GM21529 (cell line): ENCODE results near the gene JAML.

ENCODE experiments used
- ATAC-seq: cut with Tn5 transposase; IDR thresholded peaks from one replicate; pipeline ENCODE4 v1.9.1; 2021; ENCODE audit not compliant: unreplicated experiment

JAML gene

GRCh38 chr11:118217575-118217974 lies 7.2 kb downstream of the JAML start:
- ATAC-seq: no peak

- ATAC-seq: peak; percentile 56
Measured at GRCh38 chr11:118216621-118217481, 8.0 kb downstream of the JAML start.

- ATAC-seq: no peak
Measured at GRCh38 chr11:118215765-118216164, 9.0 kb downstream of the JAML start.

GRCh38 chr11:118215262-118215661 lies 9.5 kb downstream of the JAML start:
- no peak for ATAC-seq

GRCh38 chr11:118214210-118214914 lies 10.4 kb downstream of the JAML start:
- ATAC-seq: peak; percentile 48

- ATAC-seq: no peak
Measured at GRCh38 chr11:118213781-118214180, 11.0 kb downstream of the JAML start.

GRCh38 chr11:118213201-118213600 lies 11.6 kb downstream of the JAML start:
- ATAC-seq: no peak

GRCh38 chr11:118212781-118213191 lies 12.0 kb downstream of the JAML start:
- ATAC-seq: no peak

- no peak for ATAC-seq
Measured at GRCh38 chr11:118212131-118212725, 12.6 kb downstream of the JAML start.

- ATAC-seq: no peak
Measured at GRCh38 chr11:118211006-118211405, 13.8 kb downstream of the JAML start.

DNA sequence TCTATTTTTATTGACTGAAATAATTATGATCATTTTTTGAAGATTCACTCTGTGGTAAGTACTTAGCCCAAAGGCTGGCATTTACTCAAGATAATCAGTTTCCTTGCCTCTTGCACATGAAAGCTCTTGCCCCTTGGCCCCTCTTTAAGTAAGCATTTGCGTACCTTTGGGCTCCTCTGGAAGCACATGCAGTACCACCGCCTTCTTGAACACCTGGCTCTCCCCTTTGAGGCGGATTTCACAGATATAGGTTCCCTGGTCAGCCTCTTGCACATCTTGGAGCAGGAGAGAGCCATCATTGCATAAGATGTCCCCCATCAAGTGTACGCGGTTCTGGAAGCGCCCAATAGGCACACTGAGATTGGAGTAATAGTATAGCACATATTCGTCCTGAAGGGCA lies 14.5 kb downstream of the JAML start:
- ATAC-seq: no peak

DNA sequence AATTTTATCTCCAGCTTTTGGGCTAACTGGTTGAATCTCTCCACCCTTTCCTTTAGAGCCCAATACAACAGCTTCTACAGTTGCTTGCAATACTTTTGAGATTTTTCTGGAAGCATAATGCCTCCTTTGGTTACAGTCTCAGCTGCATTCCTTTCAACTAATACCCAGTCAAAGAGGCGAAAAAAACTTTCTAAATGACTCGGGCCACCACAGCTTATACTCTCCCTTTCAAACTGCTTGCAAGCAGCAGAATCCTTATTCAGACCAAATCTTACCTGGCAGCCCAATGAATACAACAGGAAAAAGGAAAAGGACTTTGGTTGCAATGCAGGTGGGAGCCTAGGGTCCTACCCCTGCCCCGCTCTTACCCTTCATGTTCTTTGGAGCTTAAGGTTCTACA lies 15.8 kb downstream of the JAML start:
- no peak for ATAC-seq

- no peak for ATAC-seq
Measured at GRCh38 chr11:118207079-118207478, 17.7 kb downstream of the JAML start.

GRCh38 chr11:118206391-118207031 lies 18.3 kb downstream of the JAML start:
- no peak for ATAC-seq

DNA sequence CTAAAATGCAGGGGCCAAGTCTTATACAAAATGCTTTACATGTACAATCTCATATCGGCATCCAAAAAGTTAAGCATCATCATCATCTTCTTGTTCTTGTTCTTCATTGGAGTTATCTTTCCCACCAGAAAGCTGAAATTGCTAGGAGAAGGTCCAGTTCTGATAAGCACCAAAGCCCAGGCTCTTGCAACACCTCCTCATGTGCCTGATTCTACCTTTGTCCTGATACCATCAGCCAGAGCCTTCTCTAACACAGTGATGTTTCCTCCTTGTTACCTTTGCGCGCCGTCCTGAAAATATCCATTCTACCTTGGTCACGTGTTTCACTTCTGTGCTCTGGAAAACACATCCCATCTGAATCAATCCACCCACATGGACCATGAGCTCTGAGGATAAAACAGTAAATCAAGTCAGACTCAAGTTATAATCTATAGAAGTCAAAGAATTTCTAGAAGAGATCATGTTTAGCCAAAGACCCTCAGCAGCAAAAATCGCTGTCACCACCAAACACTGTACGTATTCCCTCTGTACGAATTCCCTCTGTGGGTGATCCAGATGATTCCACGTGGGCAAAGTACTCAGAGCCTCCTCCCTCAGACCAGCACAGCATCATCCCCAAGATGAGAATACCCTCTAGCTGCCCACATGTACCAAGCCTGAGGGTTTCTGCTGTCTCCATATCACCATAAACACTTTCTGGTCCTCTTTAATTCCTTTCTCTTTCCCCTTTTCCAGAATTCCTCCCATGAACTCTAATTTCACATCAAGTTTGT lies 19.0 kb downstream of the JAML start:
- no peak for ATAC-seq

DNA sequence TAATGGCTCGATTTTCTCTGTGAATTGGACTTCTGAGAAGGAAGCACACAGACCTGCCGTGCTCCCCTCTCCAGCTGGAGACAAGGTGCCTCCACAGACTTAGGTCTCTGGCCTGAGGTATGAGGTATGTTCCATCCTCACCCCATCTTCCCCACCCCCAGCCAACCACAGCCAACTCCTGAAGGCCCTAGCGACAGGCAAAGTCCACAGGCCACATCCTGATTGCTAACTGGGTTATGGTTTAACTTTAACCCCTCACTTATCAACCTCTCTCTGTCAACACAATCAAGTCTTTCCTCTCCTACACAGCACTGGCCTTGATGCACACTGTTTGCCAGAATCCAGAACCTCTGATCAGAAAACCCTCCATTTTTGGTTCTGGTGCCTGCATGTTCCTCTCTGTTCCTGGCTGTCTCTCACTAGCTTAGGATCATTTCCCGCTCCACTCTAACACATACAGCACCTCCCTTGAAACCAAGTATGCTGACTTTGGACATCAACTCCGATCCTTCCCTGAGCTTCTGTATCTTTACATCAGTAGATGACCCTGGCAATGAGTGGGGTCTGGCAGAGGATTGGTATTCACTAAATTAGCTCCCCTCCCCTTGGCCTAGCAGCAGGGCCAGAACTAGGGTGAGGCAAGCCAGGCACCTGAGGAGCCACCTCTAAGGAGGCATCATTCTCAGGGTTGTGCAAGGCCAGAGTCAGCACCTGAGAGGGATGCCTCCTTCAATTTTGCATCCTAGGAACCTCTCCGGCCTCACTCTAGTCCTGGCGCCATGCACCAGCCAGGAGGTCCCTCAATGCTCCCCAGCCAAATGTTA lies 22.0 kb downstream of the JAML start:
- no peak for ATAC-seq

- no peak for ATAC-seq
Measured at GRCh38 chr11:118201966-118202365, 22.8 kb downstream of the JAML start.

DNA sequence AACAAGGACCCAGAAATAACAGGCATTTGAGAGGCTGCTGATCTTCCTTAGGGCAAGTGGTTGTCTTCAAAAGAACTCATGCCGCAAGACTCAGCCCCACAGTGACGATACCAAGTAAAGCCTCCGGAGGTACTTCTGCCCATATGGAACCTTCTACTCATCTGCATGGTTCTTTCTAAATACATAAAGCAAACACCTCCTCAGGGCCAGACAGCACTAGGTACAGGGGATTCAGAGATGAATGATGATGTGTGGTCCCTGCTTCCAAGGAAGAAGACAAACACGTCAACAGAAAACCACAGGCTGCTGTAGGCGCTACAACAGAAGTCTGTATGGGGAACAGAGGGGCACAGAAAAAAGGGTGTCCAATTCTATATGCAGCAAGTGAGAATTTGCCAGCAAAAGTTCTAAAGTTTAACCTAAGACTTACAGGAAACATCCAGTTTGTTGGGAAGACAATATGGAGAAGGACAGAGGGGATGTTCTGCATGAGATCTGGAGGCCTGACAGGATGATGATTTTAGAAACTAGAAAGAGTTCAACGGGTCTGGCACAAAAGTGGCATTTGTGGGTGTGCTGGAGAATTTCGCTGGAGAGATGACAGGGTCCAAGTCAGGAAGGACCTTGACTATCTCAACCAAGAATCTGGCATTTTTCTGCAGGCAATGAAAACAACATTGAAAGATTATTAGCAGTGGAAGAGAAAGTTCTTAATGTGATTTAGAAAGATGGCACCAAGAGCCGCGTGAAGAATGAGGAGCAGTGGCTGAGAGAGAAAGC lies 23.7 kb downstream of the JAML start:
- no peak for ATAC-seq

DNA sequence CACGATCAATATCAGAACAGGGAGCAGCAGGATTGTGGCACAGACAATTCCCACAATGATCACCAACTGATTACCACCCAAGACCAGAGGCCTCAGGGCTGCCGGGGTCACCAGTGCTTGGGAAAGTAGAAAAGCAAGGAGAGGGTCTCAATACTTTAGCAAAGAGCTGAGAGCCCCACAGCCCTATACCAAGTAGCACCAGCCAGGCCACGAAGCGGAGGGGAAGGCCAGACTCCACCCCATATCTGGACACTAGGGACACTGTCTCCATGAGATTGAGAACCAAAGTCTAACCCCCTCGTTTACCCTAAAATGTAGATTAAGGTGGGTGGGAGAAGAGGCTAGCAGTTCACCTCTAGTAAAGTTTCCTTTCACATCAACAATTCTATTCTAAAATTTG lies 24.3 kb downstream of the JAML start:
- no peak for ATAC-seq
